ENCODE measurements around the gene LSP1. TPM values are rescaled to one million over a fixed set of nuclear protein-coding genes. Genes with fewer than 3 reads are reported as not detected.

Gene LSP1
- total and polyA plus RNA-seq, 2 of the 13 experiments (the other 11 are each of a cell fraction or from before 2014, with no cell fraction given) = 0.59 to 1.00 TPM

GRCh38 chr11:1837171-1838076 is 15.5 kb upstream of the LSP1 start (continued):
- peak; percentile 64 for TF ChIP-seq GABPB1 (CRISPR knock-in tag; IDR thresholded peaks at IDR 0.05)
- no peak for TF ChIP-seq FOXO4 (CRISPR knock-in tag; conservative IDR thresholded peaks at IDR 0.05)
- 0 out of 2 replicates have a peak, but pooled peaks have one; percentile 8 for TF ChIP-seq ZBTB38 (CRISPR knock-in tag; IDR thresholded peaks at IDR 0.05)
- peak; percentile 26; the same call in 1 of the 2 replicates for TF ChIP-seq MAX (IDR thresholded peaks at IDR 0.05)
- no peak for TF ChIP-seq ZNF317 (CRISPR knock-in tag; IDR thresholded peaks at IDR 0.05)
- TF ChIP-seq TFAP4 (IDR thresholded peaks at IDR 0.05; ENCODE audit: borderline replicate concordance, low read depth) = no peak; the same call in 1 of the 2 replicates
- no peak for TF ChIP-seq TAF1 (CRISPR knock-in tag; IDR thresholded peaks at IDR 0.05)
- TF ChIP-seq ZNF891 (CRISPR knock-in tag; IDR thresholded peaks at IDR 0.05) = 0 out of 2 replicates have a peak, but pooled peaks have one; percentile 26
- TF ChIP-seq MAF1 (CRISPR knock-in tag; IDR thresholded peaks at IDR 0.05; ENCODE audit: borderline replicate concordance) = no peak
- peak; percentile 29; the same call in 1 of the 2 replicates for TF ChIP-seq PITX1 (CRISPR knock-in tag; IDR thresholded peaks at IDR 0.05)
- peak; percentile 44; the same call in 1 of the 2 replicates for TF ChIP-seq BORCS8-MEF2B (CRISPR knock-in tag; IDR thresholded peaks at IDR 0.05)
- TF ChIP-seq SMC3 (IDR thresholded peaks at IDR 0.05; ENCODE audit: low read length) = peak; percentile 52
- 0 out of 2 replicates have a peak, but pooled peaks have one; percentile 31 for TF ChIP-seq SMAD1 (CRISPR knock-in tag; IDR thresholded peaks at IDR 0.05; ENCODE audit: borderline replicate concordance, low read depth)
- TF ChIP-seq ZNF30 (CRISPR knock-in tag; IDR thresholded peaks at IDR 0.05) = no peak
- peak; percentile 57; the same call in 1 of the 2 replicates for TF ChIP-seq ZNF556 (CRISPR knock-in tag; IDR thresholded peaks at IDR 0.05; ENCODE audit: borderline replicate concordance)
- TF ChIP-seq KLF12 (CRISPR knock-in tag; IDR thresholded peaks at IDR 0.05; ENCODE audit: borderline replicate concordance) = no peak
- TF ChIP-seq ZNF550 (CRISPR knock-in tag; IDR thresholded peaks at IDR 0.05; ENCODE audit: borderline replicate concordance) = 0 out of 2 replicates have a peak, but pooled peaks have one; percentile 7
- TF ChIP-seq CTCF (CRISPR knock-in tag; IDR thresholded peaks at IDR 0.05) = peak; percentile 97
- peak; percentile 85 for TF ChIP-seq KDM2A (CRISPR knock-in tag; IDR thresholded peaks at IDR 0.05; ENCODE audit: borderline replicate concordance, low read depth)
- peak; percentile 68 for TF ChIP-seq ZNF574 (CRISPR knock-in tag; IDR thresholded peaks at IDR 0.05)
- peak; percentile 18 for TF ChIP-seq XRCC5 (optimal IDR thresholded peaks at IDR 0.05; ENCODE audit: low read length)
- no peak for TF ChIP-seq CREM (IDR thresholded peaks at IDR 0.05)
- no peak for TF ChIP-seq CREM (CRISPR knock-in tag; IDR thresholded peaks at IDR 0.05)

All from HepG2 (cell line).